ENCODE data around the gene MUC2. TPM values are rescaled to one million over a fixed set of nuclear protein-coding genes. Genes with fewer than 3 reads are reported as not detected.

The MUC2 gene
- total RNA-seq, 1 experiment from 2014 or later, result not detected

- no peak for DNase-seq (ENCODE audit: low spot score)
- in situ Hi-C loops (cut with HindIII; ENCODE audit: low sequenced_read_pairs), result no loop called here
Measured at GRCh38 chr11:1035577-1036283, 38.9 kb upstream of the MUC2 start.

DNA sequence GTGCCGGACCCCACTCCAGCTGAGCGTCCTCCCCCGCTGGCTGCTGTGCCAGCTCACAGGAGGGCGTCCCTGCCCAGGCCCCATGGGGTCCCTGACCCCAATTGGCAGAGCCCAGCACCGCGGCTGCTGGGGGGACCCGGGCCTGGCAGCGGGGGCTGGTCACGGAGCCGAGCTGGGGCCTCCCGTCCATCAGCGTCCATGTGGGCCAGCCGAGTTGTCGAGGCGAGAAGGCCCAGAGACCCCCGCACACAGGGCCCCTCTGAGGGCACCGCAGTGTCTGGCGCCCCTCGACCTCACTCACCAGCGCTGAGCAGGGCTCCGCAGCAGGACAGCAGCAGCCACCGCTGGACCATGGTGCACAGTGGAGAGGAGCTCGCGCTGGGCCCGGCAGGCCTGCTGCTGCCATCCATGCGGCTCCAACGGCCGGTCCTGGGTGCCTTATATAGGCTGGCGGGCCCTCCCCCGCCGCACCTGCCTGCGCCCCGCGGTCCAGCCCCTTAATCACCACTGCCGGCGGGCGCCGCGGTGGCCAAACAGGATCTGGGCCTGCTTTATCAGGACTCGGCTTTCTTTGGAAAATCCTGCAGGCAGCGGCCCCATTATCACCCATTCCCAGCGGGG is 38.3 kb upstream of the MUC2 start, which contains the start of gene MUC6:
Gene MUC6 (minus strand): TSS at position 416 of the 621 bp plus-strand sequence. CDS start 63 bp downstream, at position 353.
- in situ Hi-C loops (cut with HindIII; ENCODE audit: low sequenced_read_pairs), result no loop called here
- no peak for DNase-seq (ENCODE audit: low spot score)

DNA sequence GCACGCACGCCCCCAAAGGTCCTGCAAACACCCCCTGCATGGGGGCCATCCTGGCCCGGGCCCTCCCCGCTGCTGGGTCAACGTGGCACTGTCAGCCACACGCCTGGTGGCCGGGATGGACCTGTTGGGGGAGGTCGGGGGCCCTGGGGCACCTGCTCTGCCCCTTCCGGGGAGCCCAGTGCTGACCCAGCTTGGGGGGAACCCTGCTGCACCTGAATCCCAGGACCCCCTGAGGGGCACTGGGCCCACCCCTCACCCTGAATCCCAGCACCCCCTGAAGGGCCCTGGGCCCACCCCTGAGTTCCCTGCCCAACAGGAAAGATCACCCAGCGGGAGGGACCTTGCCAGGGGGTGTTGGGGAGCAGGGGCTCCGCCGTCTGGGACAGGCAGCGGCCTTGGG is 37.7 kb upstream of the MUC2 start:
- DNase-seq (ENCODE audit: low spot score), result no peak
- in situ Hi-C loops (cut with HindIII; ENCODE audit: low sequenced_read_pairs), result no loop called here

GRCh38 chr11:1037506-1038055 is 37.1 kb upstream of the MUC2 start:
- in situ Hi-C loops (cut with HindIII; ENCODE audit: low sequenced_read_pairs), result no loop called here
- DNase-seq (ENCODE audit: low spot score), result no peak

DNA sequence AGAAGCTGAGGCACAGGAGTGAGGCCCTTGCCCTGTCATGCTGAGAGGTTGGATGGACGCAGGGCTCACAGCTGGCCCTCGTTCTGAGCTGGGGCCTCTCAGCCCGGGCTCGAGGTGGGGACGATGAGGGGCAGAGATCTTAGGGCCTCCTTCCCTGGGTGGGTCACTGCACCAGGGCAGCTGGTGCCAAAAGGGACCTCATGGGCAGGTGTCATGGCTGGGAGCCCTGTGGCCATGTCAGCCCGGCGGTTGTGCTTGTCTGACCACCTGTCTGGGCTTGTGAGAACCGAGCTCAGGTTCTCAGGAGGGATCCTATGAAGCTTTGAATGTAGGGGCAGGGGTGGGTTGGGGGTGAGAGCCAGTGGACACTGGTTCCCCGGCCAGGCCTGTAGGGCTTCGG is 36.3 kb upstream of the MUC2 start:
- in situ Hi-C loops (cut with HindIII; ENCODE audit: low sequenced_read_pairs), result no loop called here
- no peak for DNase-seq (ENCODE audit: low spot score)

- DNase-seq (ENCODE audit: low spot score), result no peak
- in situ Hi-C loops (cut with HindIII; ENCODE audit: low sequenced_read_pairs), result no loop called here
Measured at GRCh38 chr11:1038921-1039320, 35.8 kb upstream of the MUC2 start.

- no peak for DNase-seq (ENCODE audit: low spot score)
- in situ Hi-C loops (cut with HindIII; ENCODE audit: low sequenced_read_pairs), result no loop called here
Measured at GRCh38 chr11:1039481-1040427, 34.9 kb upstream of the MUC2 start.

GRCh38 chr11:1040428-1041148 is 34.1 kb upstream of the MUC2 start:
- DNase-seq (ENCODE audit: low spot score), result no peak
- in situ Hi-C loops (cut with HindIII; ENCODE audit: low sequenced_read_pairs), result no loop called here

GRCh38 chr11:1041149-1041467 is 33.6 kb upstream of the MUC2 start:
- in situ Hi-C loops (cut with HindIII; ENCODE audit: low sequenced_read_pairs), result no loop called here
- DNase-seq (ENCODE audit: low spot score), result no peak

- DNase-seq (ENCODE audit: low spot score), result no peak
- in situ Hi-C loops (cut with HindIII; ENCODE audit: low sequenced_read_pairs), result no loop called here
Measured at GRCh38 chr11:1041471-1041870, 33.2 kb upstream of the MUC2 start.

GRCh38 chr11:1041936-1042608 is 32.6 kb upstream of the MUC2 start:
- no peak for DNase-seq (ENCODE audit: low spot score)
- in situ Hi-C loops (cut with HindIII; ENCODE audit: low sequenced_read_pairs), result no loop called here

- in situ Hi-C loops (cut with HindIII; ENCODE audit: low sequenced_read_pairs), result no loop called here
- DNase-seq (ENCODE audit: low spot score), result no peak
Measured at GRCh38 chr11:1042626-1043562, 31.8 kb upstream of the MUC2 start.

GRCh38 chr11:1043563-1044096 is 31.0 kb upstream of the MUC2 start:
- DNase-seq (ENCODE audit: low spot score), result no peak
- in situ Hi-C loops (cut with HindIII; ENCODE audit: low sequenced_read_pairs), result no loop called here

DNA sequence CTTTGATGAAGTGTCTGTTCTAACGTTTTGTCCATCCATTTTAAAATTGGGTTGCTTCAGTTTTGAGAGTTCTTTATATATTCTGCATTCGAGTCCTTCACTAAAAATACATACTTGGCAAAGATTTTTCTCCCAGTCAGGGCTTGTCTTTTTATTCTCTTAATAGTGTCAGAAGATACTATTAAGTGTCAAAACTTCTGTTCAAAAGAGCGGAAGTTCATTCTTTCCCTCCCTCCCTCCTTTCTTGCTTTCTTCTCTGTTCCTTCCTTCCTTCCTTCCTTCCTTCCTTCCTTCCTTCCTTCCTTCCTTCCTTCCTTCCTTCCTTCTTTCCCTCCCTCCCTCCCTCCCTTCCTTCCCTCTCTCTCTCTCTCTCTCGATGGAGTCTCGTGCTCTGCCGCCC is 30.5 kb upstream of the MUC2 start:
- in situ Hi-C loops (cut with HindIII; ENCODE audit: low sequenced_read_pairs), result no loop called here
- DNase-seq (ENCODE audit: low spot score), result no peak

DNA sequence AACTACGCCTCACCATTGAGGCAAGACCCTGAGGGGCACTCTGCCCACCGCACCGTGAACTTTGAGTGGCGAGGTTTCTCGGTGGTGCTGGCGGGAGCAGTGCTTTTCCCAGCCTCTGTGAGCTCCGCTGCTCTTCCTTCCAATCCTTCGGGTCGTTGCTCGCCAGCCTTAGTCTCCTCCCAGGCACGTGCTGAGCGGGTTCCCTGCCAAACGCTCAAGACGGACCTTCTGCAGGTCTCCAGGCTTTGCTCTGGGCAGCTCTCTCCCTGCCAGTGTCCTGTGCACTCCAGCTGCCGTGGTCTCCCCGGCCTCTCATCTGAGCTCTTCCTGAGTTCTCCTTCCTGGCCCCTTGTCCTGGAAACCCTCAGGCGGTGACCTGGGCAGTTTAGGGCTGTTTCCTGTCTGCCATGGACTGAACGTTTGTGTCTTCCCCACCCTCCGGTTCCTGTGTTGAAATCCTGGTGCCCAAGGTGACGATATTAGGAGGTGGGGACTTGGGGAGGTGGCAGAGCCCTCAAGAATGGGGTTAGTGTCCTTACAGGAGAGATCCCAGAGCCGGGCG is 27.0 kb upstream of the MUC2 start:
- in situ Hi-C loops (cut with HindIII; ENCODE audit: low sequenced_read_pairs), result no loop called here
- DNase-seq (ENCODE audit: low spot score), result no peak

DNA sequence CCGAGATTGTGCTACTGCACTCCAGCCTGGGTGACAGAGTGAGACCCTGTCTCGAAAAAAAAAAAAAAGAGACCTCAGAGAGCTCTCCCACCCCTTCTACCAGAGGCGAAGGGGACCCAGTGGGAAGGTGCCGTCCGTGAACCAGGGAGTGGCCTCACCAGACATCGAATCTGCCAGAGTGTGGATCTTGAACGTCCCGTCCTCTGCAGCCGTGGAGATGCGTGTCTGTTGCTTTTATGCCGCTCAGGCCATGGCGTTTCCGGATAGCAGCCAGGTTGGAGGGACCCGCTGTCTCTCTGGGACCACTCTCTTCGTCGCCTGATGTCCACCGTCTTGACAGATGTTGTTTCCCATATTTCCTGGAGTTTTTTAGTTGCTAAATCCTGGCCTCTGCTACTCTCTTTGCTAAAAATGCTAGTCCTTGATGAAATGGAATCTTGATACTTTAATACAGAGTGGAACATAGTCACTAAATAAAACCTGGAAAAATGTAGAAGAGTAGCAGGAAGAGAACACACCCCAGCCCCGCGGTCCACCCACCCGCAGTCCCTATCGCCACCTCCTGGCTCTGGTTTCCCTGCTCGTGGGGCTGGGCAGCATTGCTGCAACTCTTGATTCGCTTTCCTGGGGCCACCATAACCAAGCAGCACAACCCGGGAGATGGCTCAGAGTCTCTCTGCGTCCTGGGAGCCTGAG is 26.2 kb upstream of the MUC2 start:
- DNase-seq (ENCODE audit: low spot score), result no peak
- in situ Hi-C loops (cut with HindIII; ENCODE audit: low sequenced_read_pairs), result no loop called here

DNA sequence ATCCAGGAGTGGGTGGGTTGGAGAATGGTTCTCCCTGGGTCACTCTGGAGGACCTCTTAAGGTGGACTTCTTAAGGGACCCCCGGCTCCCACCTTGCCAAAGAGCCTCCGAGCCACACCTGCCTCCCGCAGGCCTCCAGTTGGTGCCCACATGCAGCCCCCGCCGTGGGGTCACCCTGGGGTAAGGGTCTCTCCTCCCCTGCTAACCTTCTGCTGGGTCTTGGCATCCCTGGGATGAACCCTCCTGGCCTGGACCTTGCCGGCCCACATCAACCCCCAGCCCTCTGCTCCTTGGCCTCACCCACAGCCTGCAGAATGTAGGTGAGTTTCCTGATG is 25.6 kb upstream of the MUC2 start:
- in situ Hi-C loops (cut with HindIII; ENCODE audit: low sequenced_read_pairs), result no loop called here
- DNase-seq (ENCODE audit: low spot score), result no peak

All from G401 (cell line).